Adipocyte (in vitro differentiated cells): Measurements from ENCODE around the gene SRCAP.
A peak's percentile ranks its signal among the peaks of the same experiment; 100 is the strongest.

Source experiments
- DNase-seq: peaks from one replicate; pipeline ENCODE4 v3.0.0-alpha.2; 2015; ENCODE audit warnings: low read depth
- H3K27me3 ChIP-seq: replicated peaks from 2 replicates; pipeline ENCODE4 v1.7.0; 2013; ENCODE audit warnings: mild to moderate bottlenecking, low read length, moderate library complexity; ENCODE audit not compliant: control insufficient read depth, insufficient read depth
- H3K36me3 ChIP-seq: 2 replicates; pipeline ENCODE4 v1.7.0; 2013; ENCODE audit warnings: low read length, mild to moderate bottlenecking, moderate library complexity; ENCODE audit not compliant: control insufficient read depth, insufficient read depth, severe bottlenecking
- H3K4me1 ChIP-seq: 2 replicates; pipeline ENCODE4 v1.7.0; 2013; ENCODE audit warnings: mild to moderate bottlenecking, low read length, moderate library complexity; ENCODE audit not compliant: control insufficient read depth, insufficient read depth
- H3K4me3 ChIP-seq: 2 replicates; pipeline ENCODE4 v1.7.0; 2013; ENCODE audit warnings: mild to moderate bottlenecking, low read length, moderate library complexity
- H3K9ac ChIP-seq: 2 replicates; pipeline ENCODE4 v1.7.0; 2013; ENCODE audit warnings: mild to moderate bottlenecking, low read length, moderate library complexity
- H3K9me3 ChIP-seq: 2 replicates; pipeline ENCODE4 v1.7.0; 2013; ENCODE audit warnings: mild to moderate bottlenecking, low read length, moderate library complexity; ENCODE audit not compliant: control insufficient read depth

Gene SRCAP

DNA sequence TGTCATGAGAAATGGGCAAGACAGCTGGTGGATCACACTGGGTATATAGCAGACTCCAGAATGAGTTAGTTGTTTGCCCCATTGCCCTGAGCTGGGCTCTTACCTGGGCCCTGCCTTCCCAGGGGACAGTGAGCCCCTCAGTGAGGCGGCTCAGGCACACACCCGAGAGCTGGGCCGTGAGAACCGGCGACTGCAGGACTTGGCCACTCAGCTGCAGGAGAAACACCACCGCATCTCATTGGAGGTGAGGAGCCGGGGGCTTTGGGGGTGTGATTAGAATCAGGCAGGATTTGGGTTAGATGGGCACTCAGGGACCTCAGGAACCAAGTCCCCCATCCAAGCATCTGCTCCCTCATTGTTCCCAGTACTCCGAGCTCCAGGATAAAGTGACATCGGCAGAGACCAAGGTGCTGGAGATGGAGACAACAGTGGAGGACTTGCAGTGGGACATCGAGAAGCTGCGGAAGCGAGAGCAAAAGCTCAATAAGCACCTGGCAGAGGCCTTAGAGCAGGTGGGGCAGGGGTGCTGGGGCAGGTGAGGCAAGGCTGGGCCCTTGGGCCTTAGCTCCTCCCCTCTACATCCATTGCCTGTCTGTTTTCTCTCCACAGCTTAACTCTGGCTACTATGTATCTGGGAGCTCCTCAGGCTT, 66.0 kb downstream of the SRCAP start:
- H3K36me3 ChIP-seq: peaks cover 71% of the 10 kb centered on the region

GRCh38 chr16:30766206-30766932, 67.4 kb downstream of the SRCAP start:
- H3K4me3 ChIP-seq: no peak overlapping the region
- no peaks in the 10 kb centered on the region for H3K27me3 ChIP-seq
- no peak for DNase-seq
- H3K9ac ChIP-seq: no peak overlapping the region
- peaks cover 80% of the 10 kb centered on the region for H3K36me3 ChIP-seq
- no peaks in the 10 kb centered on the region for H3K9me3 ChIP-seq
- H3K4me1 ChIP-seq: peaks cover 13% of the 10 kb centered on the region

More for the DNA sequence above, 66.0 kb downstream of the SRCAP start:
- no peak for DNase-seq
- Histone ChIP-seq H3K27me3 (no peaks in the 10 kb centered on the region), H3K9ac (no peak overlapping the region), H3K9me3 (no peaks in the 10 kb centered on the region), H3K4me1 (peaks cover 20% of the 10 kb centered on the region), H3K4me3 (no peak overlapping the region)

DNA sequence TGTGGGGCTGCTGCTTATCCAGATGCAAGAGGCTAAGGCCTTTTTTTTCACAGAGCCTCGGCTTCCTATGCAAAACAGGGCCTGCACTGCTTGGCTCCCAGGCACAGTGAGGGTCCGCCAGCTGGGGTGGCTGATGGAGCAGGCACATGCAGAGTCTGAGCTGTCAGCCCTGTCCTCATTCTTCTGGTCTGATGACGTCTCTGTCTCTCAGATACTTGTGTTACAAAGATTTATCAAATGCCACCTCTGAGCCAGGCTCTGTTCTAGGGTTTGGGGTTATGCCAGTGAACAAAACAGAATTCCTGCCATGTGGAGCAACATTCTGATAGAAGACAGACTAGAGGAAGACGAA, 67.9 kb downstream of the SRCAP start:
- peaks cover 13% of the 10 kb centered on the region for H3K4me1 ChIP-seq
- DNase-seq: no peak
- H3K9me3 ChIP-seq: no peaks in the 10 kb centered on the region
- no peak overlapping the region for H3K4me3 ChIP-seq
- peaks cover 85% of the 10 kb centered on the region for H3K36me3 ChIP-seq
- H3K9ac ChIP-seq: no peak overlapping the region
- no peaks in the 10 kb centered on the region for H3K27me3 ChIP-seq

- H3K4me1 ChIP-seq: peaks cover 10% of the 10 kb centered on the region
- peaks cover 95% of the 10 kb centered on the region for H3K36me3 ChIP-seq
- no peak for DNase-seq
- H3K9ac ChIP-seq: no peak overlapping the region
- no peaks in the 10 kb centered on the region for H3K27me3 ChIP-seq
- no peak overlapping the region for H3K4me3 ChIP-seq
- no peaks in the 10 kb centered on the region for H3K9me3 ChIP-seq
These were observed 68.9 kb downstream of the SRCAP start for GRCh38 chr16:30767767-30768465.

DNA sequence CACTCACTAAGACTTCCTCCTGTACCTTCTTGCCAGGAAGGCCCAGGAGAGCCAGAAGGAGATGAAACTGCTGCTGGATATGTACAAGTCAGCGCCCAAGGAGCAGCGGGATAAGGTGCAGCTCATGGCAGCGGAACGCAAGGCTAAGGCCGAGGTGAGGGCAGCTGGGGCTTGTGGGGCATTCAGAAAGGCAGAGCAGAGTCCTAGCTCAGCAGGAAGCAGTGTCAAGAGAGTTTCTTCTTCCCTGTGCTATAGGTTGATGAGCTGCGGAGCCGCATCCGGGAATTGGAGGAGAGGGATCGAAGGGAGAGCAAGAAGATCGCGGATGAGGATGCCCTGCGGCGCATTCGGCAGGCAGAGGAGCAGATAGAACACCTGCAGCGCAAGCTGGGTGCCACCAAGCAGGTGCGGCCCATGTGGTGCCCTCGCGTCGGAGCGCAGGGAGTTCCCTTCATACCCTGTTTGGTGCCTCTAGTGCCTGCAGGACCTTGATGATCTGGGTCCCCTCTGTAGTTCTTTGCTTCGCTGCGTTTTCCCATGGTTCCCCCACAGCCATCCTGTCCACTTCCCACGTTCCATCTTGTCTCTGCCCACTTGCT, 69.7 kb downstream of the SRCAP start:
- Histone ChIP-seq H3K36me3 (peaks cover 98% of the 10 kb centered on the region), H3K27me3 (no peaks in the 10 kb centered on the region), H3K9ac (no peak overlapping the region), H3K9me3 (no peaks in the 10 kb centered on the region), H3K4me3 (no peak overlapping the region), H3K4me1 (peaks cover 2% of the 10 kb centered on the region)
- no peak for DNase-seq

GRCh38 chr16:30769379-30770089, 70.6 kb downstream of the SRCAP start:
- Histone ChIP-seq H3K36me3 (peaks cover 92% of the 10 kb centered on the region), H3K9ac (no peak overlapping the region), H3K4me1 (peaks cover 3% of the 10 kb centered on the region), H3K27me3 (no peaks in the 10 kb centered on the region), H3K4me3 (no peak overlapping the region), H3K9me3 (no peaks in the 10 kb centered on the region)
- DNase-seq: no peak

- Histone ChIP-seq H3K4me3 (no peak overlapping the region), H3K9ac (no peak overlapping the region), H3K4me1 (peaks cover 12% of the 10 kb centered on the region), H3K9me3 (no peaks in the 10 kb centered on the region), H3K36me3 (peaks cover 70% of the 10 kb centered on the region), H3K27me3 (no peaks in the 10 kb centered on the region)
- no peak for DNase-seq
These were observed 72.8 kb downstream of the SRCAP start for GRCh38 chr16:30771726-30772125.

- DNase-seq: no peak
- H3K36me3 ChIP-seq: peaks cover 49% of the 10 kb centered on the region
- peaks cover 33% of the 10 kb centered on the region for H3K4me1 ChIP-seq
- no peaks in the 10 kb centered on the region for H3K9me3 ChIP-seq
- H3K27me3 ChIP-seq: no peaks in the 10 kb centered on the region
- H3K9ac ChIP-seq: no peak overlapping the region
- no peak overlapping the region for H3K4me3 ChIP-seq
These were observed 74.9 kb downstream of the SRCAP start for GRCh38 chr16:30773826-30774225.

DNA sequence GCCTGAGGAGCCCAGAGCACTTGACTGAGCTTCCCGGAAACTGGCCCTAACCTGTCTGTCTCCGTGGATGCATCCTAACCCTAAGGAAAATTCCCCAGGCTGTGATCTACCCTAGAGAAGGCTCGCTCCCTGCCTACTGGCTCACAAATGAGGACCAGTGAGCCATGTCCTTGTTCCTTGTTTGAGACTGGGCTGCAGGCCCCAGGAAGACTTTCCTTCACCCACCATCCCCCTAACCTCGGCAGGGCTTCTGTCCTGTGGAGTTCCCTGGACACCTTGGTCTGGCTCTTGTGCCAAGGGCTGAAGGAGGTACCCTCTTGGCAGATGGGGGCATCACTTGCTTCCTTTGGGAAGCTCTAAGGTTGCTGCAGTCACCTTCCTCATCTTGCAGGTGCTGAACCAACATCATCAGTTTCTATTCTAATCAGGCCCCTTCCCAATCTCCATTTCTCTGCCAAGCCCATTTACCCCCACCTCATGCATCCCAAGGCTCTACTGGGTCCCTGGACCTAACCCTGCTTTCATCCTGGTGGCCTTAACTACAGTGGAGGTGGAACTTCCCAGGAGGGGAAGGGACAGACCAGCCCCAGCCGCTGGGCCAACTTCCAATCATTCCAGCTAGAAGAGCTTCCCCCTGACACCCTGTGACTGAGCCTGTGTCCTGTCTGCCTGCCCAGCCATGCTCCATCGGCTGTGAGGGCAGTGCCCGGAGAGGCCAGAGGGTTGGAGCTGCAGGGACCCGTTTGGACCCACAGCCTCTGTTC, 75.6 kb downstream of the SRCAP start:
- Histone ChIP-seq H3K27me3 (no peaks in the 10 kb centered on the region), H3K9ac (peak overlapping the region; percentile 91), H3K4me1 (peaks cover 40% of the 10 kb centered on the region), H3K4me3 (peak overlapping the region; percentile 88), H3K9me3 (no peaks in the 10 kb centered on the region), H3K36me3 (peaks cover 42% of the 10 kb centered on the region)
- no peak for DNase-seq

GRCh38 chr16:30775131-30775391, 76.1 kb downstream of the SRCAP start:
- Histone ChIP-seq H3K27me3 (no peaks in the 10 kb centered on the region), H3K9me3 (no peaks in the 10 kb centered on the region), H3K4me3 (peak overlapping the region; percentile 88), H3K9ac (peak overlapping the region; percentile 91), H3K4me1 (peaks cover 40% of the 10 kb centered on the region), H3K36me3 (peaks cover 37% of the 10 kb centered on the region)
- DNase-seq: no peak
